ENCODE data around the gene GRK2. TPM values are rescaled to one million over a fixed set of nuclear protein-coding genes. Genes with fewer than 3 reads are reported as not detected.
A peak's percentile ranks its signal among the peaks of the same experiment; 100 is the strongest.
"Not testable (repeated sequence)": the region's sequence is repeated elsewhere in the genome, so short reads cannot be mapped to it uniquely, and the experiment has no call there.

Gene GRK2
- total and polyA plus RNA-seq, 2 of the 8 experiments (the other 6 are each of a cell fraction or from before 2014, with no cell fraction given) = 47.3 to 49.7 TPM

DNA sequence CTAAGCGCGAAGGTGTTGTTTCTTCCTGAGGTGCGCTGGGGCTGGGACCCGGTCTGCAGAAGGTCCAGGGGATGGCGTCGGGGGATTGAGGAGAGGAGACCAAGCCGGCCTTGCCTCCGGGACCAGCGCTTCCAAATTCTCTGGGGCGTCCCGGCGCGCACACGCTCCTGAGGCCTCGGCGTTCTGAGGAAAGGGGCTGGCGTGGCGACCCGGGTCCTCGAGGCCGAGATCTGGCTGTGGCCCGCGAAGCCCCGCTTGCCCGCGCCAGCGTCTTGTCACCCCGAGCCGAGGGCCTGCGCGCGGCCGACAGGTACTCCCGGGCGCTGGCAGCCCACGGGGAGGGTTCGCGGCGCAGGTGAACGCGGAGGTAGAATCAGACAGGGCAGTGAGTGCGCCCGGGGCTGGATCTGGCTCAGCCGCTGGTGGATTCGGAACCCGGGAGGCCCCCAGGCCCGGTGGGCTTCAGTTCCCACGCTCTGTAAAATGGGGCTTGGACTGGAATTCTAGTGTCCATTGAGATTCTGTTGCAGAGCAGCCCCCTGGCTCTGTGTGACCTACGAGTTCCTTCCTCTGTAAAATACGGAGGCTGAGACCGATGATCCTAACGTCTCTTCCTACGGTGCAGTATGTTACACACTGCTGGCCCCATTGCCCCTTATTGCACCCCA is 51.7 kb downstream of the GRK2 start (continued):
- TF ChIP-seq SUZ12 (IDR thresholded peaks at IDR 0.05; ENCODE audit: low read length) (0 out of 2 replicates have a peak, but pooled peaks have one; percentile 33), HDAC2 (IDR thresholded peaks at IDR 0.05; ENCODE audit: borderline replicate concordance in 1 of 2, low read depth in 2 of 2, low read length in 2 of 2) (peak in 1 of 2 experiments; percentile 45; a peak in 2 of 4 replicates), EZH2 (IDR thresholded peaks at IDR 0.05; ENCODE audit: low read depth, low read length, severe bottlenecking) (peak; percentile 24), SRF (IDR thresholded peaks at IDR 0.05; ENCODE audit: low read depth, low read length) (no peak)
- TF ChIP-seq, protein P1, sequence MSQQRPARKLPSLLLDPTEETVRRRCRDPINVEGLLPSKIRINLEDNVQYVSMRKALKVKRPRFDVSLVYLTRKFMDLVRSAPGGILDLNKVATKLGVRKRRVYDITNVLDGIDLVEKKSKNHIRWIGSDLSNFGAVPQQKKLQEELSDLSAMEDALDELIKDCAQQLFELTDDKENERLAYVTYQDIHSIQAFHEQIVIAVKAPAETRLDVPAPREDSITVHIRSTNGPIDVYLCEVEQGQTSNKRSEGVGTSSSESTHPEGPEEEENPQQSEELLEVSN (IDR thresholded peaks at IDR 0.05) = peak; percentile 61; the same call in 1 of the 2 replicates

- H3K18ac ChIP-seq (ENCODE audit: extremely low read depth, low read length); H3K79me2 ChIP-seq (ENCODE audit: control insufficient read depth in 1 of 2, insufficient read depth in 2 of 2, low read length in 2 of 2); H4K20me1 ChIP-seq (replicated peaks in 1 of 2; ENCODE audit: control insufficient read depth in 1 of 2, insufficient read depth in 2 of 2, low read length in 2 of 2); H3K79me1 ChIP-seq (ENCODE audit: low read depth, low read length); H2BK12ac ChIP-seq (ENCODE audit: low read depth, low read length); H3K27ac ChIP-seq (ENCODE audit: low read depth, low read length); H3K9me3 ChIP-seq (ENCODE audit: insufficient read depth in 2 of 2, low read depth in 1 of 2, low read length in 1 of 2); H2AFZ ChIP-seq (ENCODE audit: low read length); H4K8ac ChIP-seq (ENCODE audit: extremely low read depth, insufficient read depth, low read length); H3K4me1 ChIP-seq (replicated peaks in 1 of 4; ENCODE audit: control insufficient read depth in 3 of 4, insufficient read depth in 4 of 4, low read length in 3 of 4); FAIRE-seq; H3K4ac ChIP-seq (replicated peaks; ENCODE audit: insufficient read length, low read depth, low read length); DNase-seq (ENCODE audit: low read depth in 1 of 2, low spot score in 2 of 2); H3K23me2 ChIP-seq (ENCODE audit: low read depth, low read length); H4K5ac ChIP-seq (ENCODE audit: insufficient read length, low read depth, low read length); H2BK15ac ChIP-seq (ENCODE audit: low read length); H4K91ac ChIP-seq (replicated peaks; ENCODE audit: insufficient read length, low read length); H3K9ac ChIP-seq (replicated peaks in 1 of 4; ENCODE audit: extremely low read depth in 1 of 4, low read depth in 3 of 4, low read length in 3 of 4); H3K14ac ChIP-seq (ENCODE audit: insufficient read length); H2AK5ac ChIP-seq (ENCODE audit: low read depth, low read length); H2BK5ac ChIP-seq (ENCODE audit: low read depth, low read length); H3K36me3 ChIP-seq (ENCODE audit: control insufficient read depth in 2 of 4, insufficient read depth in 4 of 4, low read length in 3 of 4); H2BK20ac ChIP-seq (ENCODE audit: low read length); H3K23ac ChIP-seq (ENCODE audit: insufficient read length); H2BK120ac ChIP-seq (replicated peaks; ENCODE audit: low read depth, low read length); H3K56ac ChIP-seq (replicated peaks; ENCODE audit: insufficient read length, low read depth, low read length): not testable (repeated sequence)
- WGBS, 2 experiments (ENCODE audit: extremely low coverage in 1 of 2, insufficient coverage in 1 of 2, insufficient read length in 1 of 2, insufficient replicate concordance in 2 of 2, low coverage in 1 of 2, low lambda C conversion rate in 2 of 2, missing lambda C conversion rate in 1 of 2) = 88% methylated on average over 9 of the region's 12 CpGs; no CpG with 5 or more reads in 1 of the 2 experiments
- ChIA-PET POLR2A (ENCODE audit: partially characterized antibody) (interaction anchor here (0.6 to 2.4 kb wide), 5 partner anchors 11 to 1142 kb away, joined by 3 to 10 read pairs (median 3); no protein-coding TSS in a partner anchor), CTCF (ENCODE audit: partially characterized antibody) (interaction anchor here (0.6 to 11.4 kb wide), 12 partner anchors 10 to 1835 kb away, joined by 3 to 186 read pairs (median 4); partner anchors contain the start of genes GRK2, POLD4 and SSH3)
- peak overlapping the region in 1 of 4 experiments; percentile 62; a peak in 1 of 8 replicates for H3K4me3 ChIP-seq (ENCODE audit: extremely low read depth in 1 of 4, insufficient read depth in 2 of 4, low read depth in 3 of 4, low read length in 4 of 4)
- peaks cover 5 to 16% (median 11%) of the 10 kb centered on the region in 4 experiments; a peak in 6 of 7 replicates for H3K27me3 ChIP-seq (replicated peaks in 1 of 4; ENCODE audit: control insufficient read depth in 3 of 4, extremely low read depth in 1 of 4, insufficient read depth in 3 of 4, low read length in 3 of 4)
- H3K4me2 ChIP-seq (ENCODE audit: insufficient read depth in 1 of 2, low read depth in 2 of 2, low read length in 2 of 2) = peak overlapping the region in 1 of 2 experiments; percentile 68; a peak in 2 of 4 replicates
Measured at GRCh38 chr11:67318876-67319275, 52.6 kb downstream of the GRK2 start.

Measured in H1 (cell line).